Activated effector memory CD4-positive, alpha-beta T cell treated with Interleukin-2 at 50 U/mL for 16 hours (primary cell): ENCODE measurements around the gene NTM.
"Not testable (repeated sequence)": the region's sequence is repeated elsewhere in the genome, so short reads cannot be mapped to it uniquely, and the experiment has no call there.

ENCODE experiments used
- DNase-seq: peaks from one replicate; pipeline ENCODE4 v3.0.0-alpha.2; 2020

Gene NTM

GRCh38 chr11:131424257-131424876 lies 54.0 kb downstream of the NTM start:
- DNase-seq: not testable (repeated sequence)

DNA sequence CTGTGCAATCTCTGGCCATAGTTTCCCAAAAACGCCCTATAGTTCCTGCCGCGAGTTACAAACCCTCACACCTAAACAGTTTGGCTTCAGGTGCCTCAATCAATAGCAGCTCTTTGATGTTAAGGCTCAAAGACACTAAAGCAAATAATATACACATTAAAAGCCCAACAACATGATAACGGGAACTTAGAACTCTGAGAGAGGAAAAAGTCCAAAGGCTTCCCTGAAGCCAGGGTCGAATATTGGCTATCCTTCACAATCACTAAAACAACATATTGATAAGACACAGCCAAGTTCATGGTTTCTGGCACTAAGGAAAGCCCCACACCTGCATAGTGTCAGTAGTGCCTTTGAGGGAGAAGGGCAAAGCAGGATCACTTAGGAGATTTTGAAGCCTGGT lies 54.9 kb downstream of the NTM start:
- no peak for DNase-seq

DNA sequence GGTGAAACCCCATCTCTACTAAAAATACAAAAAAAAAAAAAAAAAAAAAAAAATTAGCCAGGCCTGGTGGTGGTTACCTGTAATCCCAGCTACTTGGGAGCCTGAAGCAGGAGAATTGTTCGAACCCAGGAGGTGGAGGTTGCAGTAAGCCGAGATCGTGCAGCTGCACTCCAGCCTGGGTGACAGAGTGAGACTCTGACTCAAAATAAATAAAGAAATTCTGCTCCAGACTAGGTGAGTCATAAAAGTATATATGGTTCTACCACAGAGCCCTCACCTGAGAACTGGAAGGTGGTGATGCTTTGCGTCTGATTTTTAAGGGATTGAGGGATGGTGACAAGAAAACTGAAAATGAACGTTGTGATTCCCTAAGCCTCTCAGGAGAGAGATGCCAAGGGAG lies 58.4 kb downstream of the NTM start:
- no peak for DNase-seq

DNA sequence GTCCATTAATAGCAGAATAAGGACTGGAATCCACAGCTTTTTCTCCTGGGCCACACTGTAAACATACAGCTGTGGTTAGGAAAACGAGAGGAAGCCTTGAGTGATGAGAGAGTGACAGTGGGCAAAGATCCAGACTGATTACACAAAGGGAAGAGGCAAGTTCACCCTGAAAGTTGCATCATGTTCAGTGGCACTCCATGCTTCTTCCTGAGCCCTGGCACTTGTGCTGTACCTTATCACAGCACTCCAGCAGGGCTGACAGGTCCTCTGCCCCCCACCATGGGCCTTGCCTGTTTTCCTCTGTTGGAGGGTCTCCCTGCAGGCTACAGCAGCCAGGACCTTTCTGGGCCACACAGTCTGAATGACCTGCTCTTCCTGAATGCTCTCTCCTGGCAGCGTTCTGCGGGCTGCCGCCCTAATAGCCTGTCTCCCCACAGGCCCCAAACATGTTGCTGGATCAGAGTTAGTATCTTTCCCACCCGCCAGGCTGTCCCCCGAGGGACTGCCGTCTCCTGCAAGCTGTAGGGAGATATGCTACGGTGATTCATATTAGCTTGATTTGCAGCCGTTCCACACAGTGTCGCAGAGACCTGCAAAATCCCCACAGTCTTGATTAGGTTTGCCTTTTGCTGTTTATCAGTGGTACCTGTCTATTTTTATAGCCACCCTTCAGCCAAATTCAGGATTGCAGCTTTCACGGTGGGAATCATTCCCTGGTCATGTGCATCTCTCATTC lies 60.2 kb downstream of the NTM start:
- no peak for DNase-seq

DNA sequence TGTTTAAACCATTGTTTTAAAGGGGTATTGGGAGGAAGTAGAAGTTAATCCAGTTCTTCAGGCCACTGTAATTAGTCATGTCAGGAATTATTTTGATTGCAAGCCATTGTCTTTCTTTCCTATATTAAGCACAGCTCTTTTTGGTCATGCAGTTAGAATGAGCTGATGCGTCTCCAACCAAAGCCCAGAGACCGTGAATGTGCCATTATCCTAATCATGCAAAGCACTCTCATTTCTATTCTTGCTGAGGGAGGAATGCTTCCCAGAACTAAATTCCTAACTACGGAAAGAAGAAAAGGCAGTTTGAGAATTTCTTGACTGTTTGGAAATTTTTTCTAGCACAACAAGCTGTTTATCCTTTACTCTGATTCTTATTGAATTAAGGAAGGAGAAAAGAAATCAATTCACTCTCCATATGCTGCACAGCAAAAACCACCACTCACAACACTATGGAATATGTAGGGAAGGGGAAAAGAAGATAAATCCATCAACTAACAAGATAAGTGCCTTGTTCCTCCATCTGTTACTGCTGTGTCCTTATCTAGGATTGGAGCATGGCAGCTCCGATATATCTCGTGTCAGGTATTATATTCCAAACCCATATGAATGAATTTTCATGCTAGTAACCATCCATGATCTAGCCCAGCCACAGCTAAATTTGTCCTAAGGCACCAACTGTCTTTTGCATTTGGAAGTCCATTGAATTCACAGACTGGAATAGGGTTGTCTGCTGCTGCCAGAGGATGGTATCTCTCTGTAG lies 70.8 kb downstream of the NTM start:
- no peak for DNase-seq

DNA sequence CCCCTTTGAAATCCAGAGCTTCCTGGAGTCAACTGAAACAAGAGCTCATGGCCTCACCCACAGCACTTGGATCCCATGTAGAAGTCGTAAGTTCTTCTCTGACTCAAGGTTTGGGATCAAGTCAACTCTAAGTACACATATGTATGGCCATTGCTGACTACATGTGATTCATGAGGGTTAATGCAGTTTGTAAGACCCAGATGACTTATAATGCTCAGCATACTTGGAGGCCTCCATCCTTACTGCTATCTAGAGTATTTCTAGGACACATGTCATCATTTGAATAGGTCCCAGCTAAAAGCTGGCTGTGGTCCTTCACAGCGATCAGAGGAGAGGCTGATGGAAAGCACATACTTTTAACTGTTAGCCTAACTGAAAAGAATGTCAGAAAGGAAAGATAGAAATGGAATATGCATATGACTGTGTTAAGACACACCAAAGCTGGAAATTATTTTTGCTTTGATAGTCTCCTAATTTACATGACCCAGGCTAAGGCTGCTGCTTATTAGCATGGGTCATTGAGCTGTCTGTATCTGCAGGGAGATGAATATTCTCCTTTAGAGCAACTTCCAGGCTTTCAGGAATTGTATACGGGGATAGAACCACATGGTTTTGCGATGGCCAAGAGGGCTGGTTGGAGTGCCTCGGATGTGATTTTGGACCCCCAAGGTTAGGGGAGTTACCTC lies 76.3 kb downstream of the NTM start:
- no peak for DNase-seq

GRCh38 chr11:131447277-131447815 lies 76.9 kb downstream of the NTM start:
- DNase-seq: no peak

DNA sequence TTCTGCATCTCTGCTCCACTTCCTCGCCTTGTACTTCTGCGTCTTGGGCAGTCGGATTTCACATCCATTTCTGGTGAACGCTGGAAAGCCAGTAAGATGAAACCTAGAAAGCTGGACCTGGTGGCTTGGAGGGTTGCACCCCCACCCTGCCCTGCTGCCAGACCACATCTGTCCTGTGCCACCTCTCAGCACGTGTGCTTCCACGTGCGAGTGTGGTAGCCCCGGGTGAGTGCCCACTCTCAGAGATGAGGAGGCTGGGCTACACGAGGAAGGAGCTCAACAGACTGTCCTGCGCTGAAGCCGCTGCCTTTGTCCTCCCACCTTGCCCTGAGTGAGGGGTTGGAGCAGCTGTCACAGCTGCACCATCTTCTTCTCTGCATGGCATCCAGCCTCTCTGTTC lies 77.5 kb downstream of the NTM start:
- no peak for DNase-seq

DNA sequence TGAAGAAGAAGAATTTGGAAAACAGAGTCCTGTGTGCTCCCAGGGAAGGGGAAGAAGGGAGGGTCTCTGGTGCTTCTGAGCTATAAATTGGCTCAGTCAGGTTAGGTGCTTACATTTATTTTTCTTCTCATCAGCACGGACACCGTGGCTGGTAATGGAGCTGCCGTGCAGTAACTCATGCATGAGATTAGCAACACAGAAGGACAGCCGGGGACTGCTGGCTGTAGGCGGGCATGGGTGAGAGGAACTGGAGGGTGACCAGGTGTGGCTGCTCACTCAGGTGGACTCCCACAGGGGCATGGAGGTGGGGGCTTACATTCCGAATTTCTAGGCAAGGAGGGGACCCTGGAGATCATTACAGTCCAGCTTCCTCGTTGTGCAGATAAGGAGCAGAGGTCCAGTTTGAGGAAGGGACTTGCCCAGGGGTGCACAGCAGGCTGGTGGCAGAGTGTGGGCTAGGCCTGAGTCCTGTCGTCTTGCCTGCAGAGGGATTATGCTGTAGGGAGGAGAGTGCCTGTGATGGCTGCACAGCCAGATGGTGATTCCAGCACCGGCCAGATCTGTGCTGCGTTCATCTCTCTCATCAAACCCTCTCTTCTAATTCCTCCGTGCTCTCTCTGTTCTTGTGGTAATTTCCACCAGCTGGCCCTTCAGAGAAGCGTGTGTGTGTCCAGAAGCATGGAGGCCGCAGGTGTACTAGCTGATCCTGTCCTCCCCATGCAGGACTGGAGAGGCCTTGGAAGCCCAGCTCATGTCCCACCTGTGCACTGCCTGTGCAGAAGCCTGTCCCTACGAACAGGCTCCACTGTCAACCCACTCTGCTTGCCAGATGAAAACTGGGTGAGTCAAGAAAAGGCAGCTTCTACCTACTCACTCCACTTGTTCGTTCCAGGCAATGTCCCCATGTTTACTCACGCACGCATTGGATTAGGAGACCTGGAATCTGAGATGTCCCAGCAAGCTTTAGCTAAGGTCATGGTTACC lies 78.9 kb downstream of the NTM start:
- DNase-seq: no peak

- no peak for DNase-seq
Observed at GRCh38 chr11:131454490-131454889, 84.1 kb downstream of the NTM start.

GRCh38 chr11:131454989-131455388 lies 84.6 kb downstream of the NTM start:
- DNase-seq: no peak

- DNase-seq: no peak
Observed at GRCh38 chr11:131455843-131456704, 85.7 kb downstream of the NTM start.

GRCh38 chr11:131457163-131457562 lies 86.7 kb downstream of the NTM start:
- DNase-seq: no peak

DNA sequence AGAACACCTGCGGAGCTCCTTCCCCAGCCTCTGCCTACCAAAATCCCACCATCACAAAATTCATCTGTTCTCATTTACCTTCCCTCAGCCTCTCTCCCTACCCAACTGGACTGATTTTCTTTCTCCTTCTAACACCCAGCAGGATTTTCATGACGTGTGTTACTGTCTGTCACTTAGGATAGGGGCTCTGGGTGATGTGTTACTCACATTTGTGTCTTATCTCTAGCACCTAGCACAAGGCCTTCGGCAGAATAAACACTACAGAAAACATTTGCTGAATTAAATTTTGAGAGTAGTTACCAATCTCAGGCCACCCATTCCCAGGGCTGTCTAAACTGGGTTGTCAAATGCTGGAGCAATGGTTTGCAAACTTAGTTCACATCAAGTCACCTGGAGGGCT lies 88.0 kb downstream of the NTM start:
- DNase-seq: no peak

DNA sequence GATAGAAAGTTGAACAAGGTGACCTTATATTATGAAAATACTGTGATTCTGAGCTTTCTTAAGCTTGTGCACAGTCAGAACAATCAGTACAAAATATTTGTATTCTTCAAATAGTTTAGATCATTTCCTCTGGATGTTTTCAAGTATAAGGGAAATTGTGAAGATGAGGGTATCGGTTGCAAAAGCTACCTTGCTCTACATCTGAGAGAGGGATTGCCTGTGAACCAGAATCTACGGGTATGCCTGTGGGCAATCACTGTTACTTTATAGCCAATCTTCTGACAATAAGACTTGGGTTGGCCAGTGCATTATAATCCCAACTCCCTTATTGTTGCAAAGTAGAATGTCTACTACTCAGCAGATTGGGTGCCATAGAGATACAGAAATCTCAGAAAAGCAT lies 90.5 kb downstream of the NTM start:
- no peak for DNase-seq

DNA sequence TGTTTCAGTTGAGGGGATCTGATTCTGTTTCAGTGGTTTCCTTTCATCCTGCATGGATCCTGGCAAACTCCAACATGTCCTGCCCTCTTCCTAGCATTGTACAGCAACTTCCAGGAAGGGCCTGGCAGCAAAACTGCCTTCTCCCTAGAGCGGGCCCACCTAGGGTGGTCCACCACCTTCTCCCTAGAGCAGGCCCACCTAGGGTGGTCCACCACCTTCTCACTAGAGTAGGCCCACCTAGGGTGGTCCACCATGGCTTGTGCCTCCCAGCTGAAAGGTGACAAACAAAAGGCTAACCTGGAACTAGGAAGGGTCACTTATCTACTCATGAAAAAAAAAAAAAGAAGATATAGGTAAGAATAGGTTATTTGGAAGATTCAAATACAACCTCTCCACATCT lies 92.2 kb downstream of the NTM start:
- DNase-seq: no peak

GRCh38 chr11:131463162-131463561 lies 92.7 kb downstream of the NTM start:
- DNase-seq: no peak

DNA sequence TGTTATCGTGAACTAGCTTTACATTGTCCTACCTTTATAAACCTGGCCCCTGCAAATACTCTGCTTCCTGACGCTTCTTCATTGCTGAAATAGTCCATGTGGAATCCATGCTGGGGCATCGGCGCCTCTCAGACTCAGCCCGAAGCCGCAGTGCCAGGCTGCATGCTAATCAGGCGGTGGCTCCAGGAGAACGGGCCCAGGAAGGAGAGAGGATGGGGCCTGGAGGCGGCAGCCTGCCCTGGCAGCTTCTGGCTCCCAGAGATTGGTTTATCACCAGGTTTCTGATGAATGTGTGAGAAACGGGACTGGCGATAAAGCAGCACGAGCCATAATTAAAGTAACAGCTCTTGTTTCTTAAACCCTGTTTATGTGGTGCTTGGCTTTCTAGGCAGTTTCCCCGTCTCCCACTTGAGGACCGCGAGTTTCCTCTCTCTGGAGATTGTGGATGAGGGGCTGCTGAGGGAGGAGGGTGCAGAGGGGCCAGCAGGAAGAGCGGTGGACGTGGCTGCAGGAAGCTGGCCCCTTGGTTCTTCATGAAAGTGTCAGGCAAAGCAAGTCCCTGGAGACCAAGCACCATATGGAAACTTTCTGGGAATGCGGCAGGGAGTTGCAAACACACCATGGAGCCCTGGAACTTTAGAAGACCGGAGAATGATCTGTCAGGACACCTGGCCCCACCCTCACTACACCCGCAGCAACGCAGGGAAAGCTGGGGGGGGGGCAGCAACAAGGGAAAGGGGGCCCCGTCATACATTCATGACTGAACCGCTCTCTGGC lies 93.4 kb downstream of the NTM start:
- DNase-seq: no peak

DNA sequence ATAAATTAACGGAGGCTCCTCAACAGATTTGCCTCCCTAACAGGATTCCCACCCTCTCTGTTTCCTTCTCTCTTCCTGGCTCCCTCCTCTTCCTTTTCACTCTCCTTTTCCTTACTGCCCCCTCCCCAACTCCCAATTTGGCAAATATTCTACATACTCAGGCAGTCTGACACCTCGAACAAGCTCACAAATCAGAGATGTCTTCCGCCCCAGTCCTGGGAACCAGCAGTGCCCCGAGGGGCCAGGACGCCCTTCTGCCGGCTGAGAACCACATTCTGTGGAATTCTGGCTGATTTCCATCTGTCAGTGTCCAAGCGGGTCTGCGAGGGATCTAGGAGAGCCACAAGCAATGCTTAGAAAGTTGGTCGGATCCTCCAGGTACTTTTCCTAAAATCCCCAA lies 94.0 kb downstream of the NTM start:
- DNase-seq: no peak

DNA sequence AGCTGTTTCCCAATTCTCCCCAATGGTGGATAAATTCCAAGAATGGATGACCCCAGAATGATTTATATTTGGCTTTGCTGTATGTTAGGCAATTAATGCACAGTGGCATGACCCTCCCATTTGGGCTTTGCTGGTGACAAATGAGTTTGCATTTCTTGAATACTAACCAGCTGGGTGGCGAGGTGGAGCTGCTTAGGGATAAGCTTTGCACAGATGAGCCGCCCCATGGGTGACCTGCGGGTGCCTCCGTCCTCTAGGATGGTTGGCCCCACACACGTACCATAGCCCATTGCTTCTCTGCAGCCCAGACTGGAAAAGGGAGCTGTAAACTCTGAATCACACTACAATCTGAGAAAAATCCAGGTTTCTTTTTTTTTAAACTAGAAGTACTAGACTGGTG lies 94.6 kb downstream of the NTM start:
- DNase-seq: no peak
